NCI-H2081 treated with DMSO at 0.1 percent for 48 hours (cell line): Measurements from ENCODE around the gene ABCF1.
"Not testable (repeated sequence)": the region's sequence is repeated elsewhere in the genome, so short reads cannot be mapped to it uniquely, and the experiment has no call there.

Experiments
- DNase-seq: peaks from one replicate; lab custom pipeline; 2025; lab: John Stamatoyannopoulos, UW

ABCF1 gene

DNA sequence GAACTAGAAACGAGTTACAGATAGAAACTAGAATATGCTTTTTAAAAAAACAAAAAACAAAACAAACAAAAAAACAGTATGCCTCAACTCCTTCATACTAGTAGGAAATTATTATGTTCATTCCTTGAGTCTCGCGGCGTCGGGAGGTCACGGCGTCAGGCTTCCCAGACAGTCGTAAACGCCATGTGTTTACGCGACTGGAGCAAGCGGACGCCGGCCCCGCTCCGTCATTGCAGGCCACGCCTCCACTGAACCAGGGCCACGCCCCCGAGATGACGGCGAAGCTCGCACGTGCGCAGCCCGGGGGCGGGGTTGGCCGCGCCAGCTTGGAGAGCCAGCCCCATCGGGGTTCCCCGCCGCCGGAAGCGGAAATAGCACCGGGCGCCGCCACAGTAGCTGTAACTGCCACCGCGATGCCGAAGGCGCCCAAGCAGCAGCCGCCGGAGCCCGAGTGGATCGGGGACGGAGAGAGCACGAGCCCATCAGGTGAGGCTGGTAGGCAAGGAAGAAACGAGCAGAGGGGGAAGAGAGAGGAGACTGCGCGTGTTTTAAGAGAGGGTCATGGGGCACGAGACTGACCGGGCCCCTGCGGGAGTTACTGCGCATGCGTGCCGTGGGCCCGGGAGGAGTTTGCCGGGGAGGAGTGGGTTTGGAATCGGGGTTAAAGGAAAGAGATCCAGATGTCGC is at the start of gene ABCF1:
Gene ABCF1 (plus strand): TSS at position 368 of the 687 bp plus-strand sequence. CDS start 46 bp downstream, at position 414.
- peak; percentile 81 for DNase-seq

DNA sequence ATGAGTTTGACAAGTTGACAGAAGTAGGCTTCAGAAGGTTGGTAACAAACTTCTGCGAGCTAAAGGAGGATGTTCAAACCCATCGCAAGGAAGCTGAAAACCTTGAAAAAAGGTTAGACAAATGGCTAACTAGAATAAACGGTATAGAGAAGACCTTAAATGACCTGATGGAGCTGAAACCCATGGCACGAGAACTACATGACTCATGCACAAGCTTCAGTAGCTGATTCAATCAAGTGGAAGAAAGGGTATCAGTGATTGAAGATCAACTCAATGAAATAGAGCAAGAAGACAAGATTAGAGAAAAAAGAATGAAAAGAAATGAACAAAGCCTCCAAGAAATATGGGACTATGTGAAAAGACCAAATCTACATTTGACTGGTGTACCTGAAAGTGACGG is 49.3 kb upstream of the ABCF1 start:
- not testable (repeated sequence) for DNase-seq

DNA sequence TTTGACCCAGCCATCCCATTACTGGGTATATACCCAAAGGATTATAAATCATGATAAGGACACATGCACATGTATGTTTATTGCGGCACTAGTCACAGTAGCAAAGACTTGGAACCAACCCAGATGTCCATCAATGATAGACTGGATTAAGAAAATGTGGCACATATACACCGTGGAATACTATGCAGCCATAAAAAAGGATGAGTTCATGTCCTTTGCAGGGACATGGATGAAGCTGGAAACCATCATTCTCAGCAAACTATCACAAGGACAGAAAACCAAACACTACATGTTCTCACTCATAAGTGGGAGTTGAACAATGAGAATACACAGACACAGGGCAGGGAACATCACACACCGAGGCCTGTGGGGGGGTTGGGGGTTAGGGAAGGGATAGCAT is 44.8 kb upstream of the ABCF1 start:
- DNase-seq, result not testable (repeated sequence)

DNA sequence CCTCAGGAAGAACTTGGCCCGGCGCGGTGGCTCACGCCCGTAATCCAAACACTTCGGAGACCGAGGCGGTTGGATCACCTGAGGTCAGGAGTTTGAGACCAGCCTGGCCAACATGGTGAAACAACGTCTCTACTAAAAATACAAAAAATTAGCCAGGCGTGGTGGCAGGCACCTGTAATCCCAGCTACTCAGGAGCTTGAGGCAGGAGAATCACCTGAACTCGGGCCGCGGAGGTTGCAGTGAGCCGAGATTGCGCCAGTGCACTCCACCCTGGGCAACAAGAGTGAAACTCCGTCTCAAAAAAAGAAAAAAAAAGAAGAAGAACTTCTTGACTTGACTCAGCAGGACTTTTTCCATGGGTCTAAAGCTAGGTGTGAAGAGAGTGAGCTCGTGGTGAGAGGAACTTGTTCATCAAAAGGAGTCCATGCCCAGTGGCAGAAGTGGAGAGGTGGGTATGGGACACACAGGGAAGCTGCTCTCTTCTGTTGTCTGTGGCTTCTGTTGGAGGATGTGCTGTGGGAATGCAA is 41.8 kb upstream of the ABCF1 start:
- DNase-seq, result not testable (repeated sequence)

DNA sequence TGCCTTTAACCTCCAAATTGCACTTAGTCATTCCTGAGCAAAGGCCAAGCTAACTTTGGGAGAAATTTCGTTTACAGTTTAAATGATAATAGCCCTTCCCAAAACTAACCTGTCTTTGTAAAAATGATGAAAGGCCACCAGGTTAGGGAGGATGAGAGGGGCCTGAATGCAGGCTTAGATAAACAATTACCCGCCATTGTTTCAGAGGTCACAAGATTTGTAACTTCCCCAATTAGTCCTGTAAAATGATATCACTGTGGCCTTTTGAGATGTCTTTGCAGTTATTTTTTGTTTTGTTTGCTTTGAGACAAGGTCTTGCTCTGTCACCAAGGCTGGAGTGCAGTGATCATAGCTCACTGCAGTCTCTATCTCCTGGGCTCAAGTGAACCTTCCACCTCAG is 41.2 kb upstream of the ABCF1 start:
- DNase-seq, result no peak

DNA sequence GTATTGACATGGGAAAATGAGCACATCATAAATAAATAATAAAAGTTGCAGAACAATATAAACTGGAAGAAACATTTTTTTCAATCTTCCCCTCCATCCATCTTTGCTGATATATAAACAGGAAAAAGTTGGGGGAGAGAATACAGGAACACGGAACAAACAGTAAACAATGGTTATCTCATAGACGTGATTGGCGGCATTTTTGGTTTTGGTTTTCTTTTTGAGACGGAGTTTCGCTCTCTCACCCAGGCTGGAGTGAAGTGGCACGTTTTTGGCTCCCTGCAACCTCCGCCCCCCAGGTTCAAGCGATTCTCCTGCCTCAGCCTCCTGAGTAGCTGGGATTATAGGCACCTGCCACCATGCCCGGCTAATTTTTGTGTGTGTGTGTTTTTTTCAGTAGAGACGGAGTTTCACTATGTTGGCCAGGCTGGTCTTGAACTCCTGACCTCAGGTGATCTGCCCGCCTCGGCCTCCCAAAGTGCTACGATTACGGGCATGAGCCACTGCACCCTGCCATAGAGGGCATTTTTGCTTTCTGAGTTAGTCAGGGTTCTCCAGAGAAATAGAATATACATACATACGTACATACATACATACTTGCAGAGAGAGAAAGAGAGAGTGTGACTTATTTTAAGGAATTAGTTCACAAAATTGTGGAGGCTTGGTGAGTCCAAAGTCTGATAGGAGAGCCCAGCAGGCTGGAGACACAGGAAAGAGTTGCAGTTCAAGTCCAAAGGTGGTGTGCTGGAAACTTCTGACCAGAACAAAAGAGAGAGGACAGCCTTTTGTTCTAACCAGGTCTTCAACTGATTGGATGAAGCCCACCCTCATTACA is 37.6 kb upstream of the ABCF1 start:
- DNase-seq, result no peak

DNA sequence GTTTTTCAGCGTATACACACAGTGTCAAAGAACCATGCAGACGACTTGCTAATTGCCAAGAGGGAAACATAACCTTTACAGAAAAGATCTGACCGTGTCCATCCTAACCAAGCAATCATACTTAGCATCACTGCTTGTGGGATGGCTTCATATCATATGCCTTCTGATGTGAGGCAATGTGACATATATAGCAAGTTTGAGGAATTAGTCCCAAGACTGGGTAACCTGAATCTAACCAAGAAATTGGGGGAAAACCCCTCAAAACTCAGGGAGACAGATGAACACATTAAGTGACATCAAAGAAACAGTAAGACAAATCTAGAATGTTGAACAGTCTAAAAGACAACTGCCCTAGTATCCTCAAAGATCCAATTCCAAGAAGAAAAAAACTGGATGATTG is 33.3 kb upstream of the ABCF1 start:
- no peak for DNase-seq

DNA sequence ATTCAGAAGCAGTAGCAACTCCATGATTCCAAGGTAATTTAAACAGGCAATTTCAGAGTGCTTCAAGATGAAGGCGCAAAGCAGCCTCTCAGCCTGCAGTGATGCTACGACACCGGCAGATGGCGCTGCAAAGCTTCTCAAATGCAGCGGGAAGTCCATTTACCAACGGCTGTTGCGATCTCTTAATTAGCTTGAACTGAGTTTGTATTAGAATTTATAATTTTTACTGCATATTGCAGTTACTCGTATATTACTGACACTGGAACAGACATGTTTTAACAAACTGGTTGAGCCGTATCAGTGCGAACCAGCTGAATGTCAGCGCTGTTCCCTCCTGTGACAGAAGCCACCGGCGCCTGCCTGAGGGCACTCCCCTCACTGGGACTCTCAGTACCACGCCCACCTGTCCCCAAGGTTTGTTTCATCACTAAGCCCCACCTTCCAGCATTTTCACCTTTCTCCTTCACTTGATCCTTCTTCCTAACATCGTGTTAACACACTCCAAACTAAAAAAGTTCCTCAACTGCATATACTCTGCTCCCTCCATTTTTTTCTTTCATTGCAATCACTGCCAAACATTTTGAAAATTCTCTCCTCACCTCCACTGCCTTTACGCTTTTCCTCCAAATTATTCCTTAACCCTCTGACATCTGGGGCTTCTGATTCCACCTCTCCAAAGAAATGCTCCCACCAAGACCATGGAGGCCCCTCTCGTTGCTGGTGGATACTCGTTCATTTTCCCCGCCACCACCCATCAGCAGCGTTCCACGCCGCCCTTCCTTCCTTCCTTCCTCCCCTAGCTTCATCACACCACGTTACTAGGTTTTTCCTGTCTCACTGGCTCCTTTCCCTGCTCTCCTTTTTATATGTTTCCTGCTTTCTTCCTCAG is 29.5 kb upstream of the ABCF1 start:
- peak; percentile 53 for DNase-seq

DNA sequence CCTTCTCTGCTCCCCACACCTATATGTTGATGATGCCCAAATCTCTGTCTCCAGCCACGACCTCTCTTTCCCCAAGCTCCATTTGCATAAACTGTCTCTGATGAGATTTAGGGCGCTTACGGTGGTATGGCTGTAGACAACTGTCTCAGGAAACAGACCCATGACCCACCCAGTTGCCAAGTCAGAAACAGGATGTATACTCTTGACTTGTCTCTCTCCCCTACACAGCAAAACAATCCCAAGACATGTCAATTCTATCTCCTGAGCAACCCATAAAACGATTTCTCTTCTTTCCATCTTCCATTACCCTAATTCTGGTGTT is 28.9 kb upstream of the ABCF1 start:
- DNase-seq, result no peak

DNA sequence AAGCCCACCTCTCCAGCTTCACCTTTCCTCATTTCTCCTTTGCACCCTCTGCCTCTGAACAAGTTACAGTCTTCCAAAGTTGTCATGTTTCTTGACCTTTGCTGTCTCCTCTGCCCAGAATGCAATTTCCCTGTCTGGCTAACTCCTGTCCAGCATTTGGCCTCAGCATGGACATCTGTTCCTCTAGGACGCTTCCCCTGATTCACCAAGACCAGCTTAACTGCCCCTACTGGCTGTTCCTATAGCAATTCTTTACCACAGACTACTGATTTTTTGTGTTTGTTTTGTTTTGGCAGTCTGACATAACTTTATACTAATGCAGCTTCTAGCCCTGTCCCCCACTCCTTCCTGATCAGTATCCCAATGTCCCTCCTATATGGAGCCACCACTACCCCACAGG is 28.3 kb upstream of the ABCF1 start:
- DNase-seq, result no peak

DNA sequence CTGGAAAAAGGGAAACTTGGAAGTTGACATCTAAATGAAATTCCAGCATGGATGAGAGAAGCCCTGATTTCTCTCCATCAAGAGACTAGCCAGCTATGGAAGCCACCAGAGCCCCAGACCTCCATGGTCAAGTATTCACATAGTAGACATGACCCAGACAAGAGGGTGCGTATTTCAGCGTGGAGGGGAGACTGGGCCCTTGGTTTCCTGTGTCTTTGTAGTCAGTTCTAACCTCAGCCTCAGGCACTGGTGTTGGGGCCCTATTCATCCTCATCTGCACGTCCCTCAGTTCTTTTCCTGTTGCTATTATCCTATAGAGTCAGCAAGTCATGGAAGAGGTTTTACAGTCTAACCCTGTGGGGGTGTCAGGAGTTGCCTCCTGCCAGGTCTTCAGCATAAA is 27.4 kb upstream of the ABCF1 start:
- no peak for DNase-seq

DNA sequence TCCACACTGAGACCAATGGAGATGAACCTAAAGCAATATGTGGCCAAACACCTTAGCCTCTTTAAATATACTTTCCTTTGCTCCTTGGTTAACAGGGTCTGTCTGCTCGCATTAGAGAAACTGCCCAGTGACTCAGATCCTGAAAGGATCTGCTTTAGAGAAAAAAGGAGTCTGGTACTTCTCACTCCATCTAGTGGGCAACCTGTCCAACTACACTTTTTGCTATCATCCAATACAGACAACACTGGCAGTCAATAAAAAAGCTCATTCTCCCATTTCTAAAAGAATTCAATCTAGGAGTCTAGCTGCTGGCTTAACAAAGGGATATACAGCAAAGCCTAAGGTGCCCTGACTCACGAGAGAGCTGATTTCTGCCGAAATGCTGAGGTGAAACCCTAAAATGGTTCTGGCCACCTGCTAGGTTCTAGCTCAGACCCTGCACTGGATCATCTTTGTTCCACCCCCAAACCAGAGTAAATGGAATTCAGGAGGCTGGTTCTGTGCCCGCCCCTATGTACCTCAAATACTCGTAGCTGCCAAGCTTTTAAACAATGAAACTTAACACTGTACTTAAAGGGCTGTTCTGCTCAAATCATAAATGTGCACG is 26.5 kb upstream of the ABCF1 start:
- no peak for DNase-seq

DNA sequence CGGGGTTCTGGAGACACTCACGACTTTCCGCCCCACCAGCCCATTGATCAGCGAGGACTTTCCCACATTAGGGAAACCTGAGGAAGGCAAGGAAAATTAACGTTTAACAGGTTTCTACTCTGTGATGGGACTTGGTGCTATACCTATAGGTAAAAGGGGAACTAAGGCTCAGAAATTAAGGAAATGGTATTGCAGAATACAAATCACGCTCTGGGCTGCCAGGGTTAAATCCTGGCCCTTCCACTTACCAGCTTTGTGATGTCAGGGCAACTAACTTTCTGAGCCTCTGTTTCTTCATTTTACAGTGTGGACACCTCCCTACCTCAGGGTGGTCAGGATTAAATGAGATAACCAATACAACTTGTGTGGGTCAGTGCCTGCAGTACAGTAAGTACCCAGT is 23.8 kb upstream of the ABCF1 start:
- no peak for DNase-seq

DNA sequence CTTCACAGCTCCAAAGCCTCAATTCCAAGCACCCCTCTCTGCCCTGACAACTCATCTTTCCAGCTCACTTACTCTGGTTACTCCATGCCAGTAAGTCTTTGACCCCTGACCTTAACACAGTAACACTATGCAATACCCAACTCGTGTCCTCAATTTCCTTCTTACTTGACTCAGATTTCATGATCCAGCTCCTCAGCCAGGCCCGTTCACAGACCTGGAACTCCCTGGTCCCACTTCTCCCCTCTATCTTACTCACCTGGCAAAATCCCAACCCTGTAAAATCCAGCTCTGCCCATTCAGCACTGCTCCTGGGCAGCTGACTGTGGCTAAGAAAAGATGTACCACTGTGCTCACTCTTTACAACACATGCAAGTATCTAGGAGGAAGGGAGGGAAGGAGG is 22.9 kb upstream of the ABCF1 start:
- DNase-seq, result no peak

DNA sequence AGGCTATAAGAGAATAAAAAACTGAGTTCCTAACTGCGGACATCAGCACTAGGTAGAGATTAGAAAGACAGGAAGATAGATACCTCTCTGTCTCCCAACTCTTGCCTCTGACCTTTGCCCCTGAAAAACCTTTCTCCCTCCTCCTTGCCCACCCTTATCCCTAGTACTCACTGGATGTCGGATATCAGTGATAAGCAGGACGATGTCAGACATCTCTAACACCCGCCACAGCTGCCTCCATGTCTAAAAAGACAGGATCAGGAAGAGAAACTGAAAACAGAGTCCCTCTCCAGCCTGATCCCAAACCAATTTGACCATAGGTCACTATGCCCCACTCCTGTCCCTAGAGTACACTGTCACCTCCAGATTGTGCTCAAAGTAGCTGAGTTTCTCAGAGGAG is 16.8 kb upstream of the ABCF1 start:
- DNase-seq, result no peak

DNA sequence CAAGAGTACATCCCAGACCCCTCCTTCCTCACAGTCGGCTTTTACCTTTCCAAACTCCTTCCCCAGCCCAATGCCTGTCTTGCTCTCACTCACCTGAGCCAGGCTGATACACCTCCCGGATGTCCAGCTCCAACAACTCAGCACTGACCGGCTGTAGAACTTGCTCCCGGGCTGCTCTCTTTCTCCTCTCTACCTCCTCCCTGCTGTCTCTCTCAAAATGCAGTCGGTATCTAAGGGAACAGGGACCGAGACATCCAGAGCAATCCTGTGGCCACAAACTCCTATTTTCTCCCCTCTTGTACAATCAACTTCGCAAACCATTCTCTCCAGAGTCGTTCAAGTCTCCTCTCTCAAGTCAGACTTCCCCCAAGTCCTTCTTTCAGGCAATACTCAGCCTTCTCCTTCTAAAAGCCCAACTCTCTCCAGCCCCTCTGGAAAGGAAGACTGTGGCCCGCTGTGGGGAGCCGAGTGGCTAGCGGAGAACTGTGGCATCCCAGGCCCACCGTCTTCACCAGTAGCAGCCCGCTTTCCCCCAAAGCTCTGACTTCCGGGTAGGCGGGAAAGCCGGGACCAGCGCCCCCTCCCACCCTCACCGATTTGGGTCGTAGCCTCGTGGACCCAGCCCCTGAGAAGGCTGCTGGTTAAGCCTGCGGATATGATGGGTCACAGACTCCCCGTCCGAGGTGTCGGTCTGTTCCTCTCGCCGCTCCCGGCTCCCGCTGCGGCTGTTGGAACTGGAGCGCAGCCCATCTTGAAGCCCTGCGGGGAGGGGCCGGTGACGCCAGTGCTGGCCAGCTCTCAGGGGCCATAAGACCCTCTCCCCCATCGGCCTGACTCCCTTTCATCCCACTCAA is 16.1 kb upstream of the ABCF1 start:
- DNase-seq, result no peak

DNA sequence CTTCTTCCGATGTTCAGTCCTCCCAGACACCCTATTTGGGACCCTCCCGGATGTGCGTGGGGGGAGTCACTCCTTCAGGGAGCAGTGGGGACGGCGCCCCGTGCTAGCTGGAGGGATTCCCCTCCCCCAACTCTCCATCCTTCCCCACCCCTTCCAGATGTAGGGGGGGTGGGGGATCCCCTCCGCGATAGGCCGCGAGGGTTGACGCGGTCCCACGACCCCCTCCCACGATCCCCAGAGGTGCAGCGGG is 15.5 kb upstream of the ABCF1 start:
- DNase-seq, result no peak

DNA sequence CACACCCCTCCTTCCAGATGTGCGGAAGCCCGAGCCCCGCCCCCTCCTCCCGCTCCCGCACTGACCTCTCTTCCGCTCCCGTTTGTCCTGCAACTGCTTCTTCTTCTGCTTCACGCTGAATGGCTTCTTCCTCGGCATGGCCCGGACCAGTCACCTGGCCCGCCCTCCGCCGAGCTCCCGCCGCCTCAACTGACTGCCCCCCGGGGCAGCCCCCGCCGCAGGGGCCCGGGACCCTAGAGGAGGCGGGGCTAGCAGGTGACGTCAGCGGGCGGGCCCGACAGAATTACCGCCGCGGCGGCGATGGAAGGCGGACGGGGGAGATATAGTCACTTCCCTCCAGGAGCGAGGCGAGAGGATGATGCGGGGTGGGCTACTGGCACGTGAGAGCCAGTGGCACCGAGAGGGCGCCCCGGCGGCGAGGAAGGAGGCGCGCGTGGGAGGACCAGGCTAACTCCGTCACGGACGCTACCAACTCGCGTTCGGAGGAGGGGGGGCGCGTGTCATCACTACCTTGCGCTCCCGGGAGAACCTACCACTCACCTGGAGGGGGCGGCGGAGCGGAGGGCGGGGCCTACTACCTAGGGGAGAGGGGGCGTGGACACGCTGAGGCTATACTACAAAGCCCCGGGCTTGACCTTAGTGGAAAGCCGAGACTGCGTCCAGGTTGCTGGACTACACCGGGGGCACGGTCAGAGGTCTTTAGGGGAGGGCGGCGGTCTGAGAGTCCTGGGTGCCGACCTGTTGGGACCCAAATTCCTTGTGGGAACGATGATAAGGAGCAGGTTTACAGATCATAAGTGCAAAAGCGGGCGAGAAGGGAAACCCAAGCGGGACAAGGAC is 15.0 kb upstream of the ABCF1 start, which contains the start of gene GNL1:
Gene GNL1 (minus strand): TSS at position 424 of the 840 bp plus-strand sequence. CDS start 286 bp downstream, at position 138.
- DNase-seq, result peak; percentile 72

DNA sequence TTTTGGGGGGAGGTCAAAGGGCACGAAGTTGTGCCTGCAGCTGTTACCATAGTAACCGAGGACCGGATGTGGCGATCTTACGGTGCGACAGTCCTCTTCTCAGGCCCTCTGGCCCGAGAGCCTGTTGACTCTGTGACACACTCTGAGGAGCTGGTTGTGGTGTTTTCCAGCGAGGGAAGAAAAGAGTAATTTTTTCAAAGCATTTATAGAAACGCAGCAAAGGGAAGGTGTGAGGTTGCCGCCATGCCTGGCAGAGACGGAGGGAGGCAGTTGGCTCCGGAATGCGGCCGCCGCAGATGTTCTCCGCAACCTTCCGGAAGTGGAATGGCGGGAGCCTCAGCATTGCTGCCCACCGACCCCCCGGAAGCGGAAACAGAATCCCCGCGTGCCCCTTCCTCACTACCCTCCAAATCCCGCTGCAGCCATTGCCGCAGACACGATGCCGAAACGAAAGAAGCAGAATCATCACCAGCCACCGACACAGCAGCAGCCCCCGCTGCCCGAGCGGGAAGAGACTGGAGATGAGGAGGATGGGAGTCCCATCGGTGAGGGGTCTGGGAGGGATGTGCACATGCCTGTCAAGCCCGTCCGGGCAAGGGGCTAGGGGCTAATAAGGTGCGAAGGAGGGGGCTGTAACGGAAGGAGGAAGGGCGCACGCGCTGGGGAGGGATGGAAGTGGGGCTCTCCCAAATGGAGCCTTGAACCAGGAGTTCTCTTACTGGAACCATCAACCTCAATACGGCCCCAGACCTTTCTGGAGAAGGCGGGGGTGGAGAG is 14.1 kb upstream of the ABCF1 start, which contains the start of gene PRR3:
Gene PRR3 (plus strand): TSS at position 390 of the 777 bp plus-strand sequence. CDS start 50 bp downstream, at position 440.
- peak; percentile 66 for DNase-seq

DNA sequence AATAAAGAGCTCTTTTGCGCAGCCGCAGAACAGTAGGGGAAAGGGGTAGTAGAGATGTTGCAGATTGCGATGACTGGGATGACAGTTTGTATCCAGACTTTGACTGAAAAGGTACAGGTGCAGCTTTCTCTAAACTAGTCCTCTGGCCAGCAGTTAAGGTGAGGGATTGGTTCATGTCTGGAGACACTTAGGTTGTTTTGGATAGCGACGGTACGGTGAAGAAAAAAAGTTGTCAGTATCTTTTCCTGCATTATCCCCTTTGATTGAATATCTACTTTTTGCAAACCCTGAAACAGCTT is 13.6 kb upstream of the ABCF1 start:
- DNase-seq, result peak; percentile 4
